Measurements from ENCODE around the gene L3MBTL2. TPM values are rescaled to one million over a fixed set of nuclear protein-coding genes. Genes with fewer than 3 reads are reported as not detected.

L3MBTL2 gene
- total RNA-seq, 2 experiments from 2014 or later, result 23.3 to 33.4 TPM

DNA sequence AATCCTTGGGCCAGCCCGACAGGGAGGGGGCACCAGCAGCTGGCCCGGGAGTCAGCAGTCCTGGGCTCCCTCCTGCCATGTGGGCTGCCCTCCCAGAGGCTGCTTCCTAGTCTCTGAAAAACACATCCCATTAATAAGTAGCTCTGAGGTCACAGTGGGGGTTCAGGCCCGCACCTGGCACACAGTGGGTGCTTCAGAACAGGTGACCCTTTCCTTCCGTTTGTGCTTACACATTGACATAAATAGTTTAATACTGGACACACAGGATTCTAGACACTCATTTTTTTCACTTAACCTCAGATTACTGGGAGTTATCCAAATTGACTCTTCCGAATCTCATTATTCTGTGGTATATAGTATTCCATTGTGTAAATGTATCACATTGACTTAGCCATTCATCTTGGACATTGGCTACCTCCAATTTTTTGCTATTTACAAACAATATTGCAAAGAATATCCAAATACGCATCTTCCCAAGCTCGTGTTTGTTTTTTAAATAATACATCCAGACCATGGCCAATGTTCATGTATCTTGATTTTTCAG, 36.1 kb downstream of the L3MBTL2 start:
- ChIA-PET POLR2A (no interaction called here), CTCF (ENCODE audit: unreplicated experiment) (no interaction called here)
- TF ChIP-seq, protein P1, sequence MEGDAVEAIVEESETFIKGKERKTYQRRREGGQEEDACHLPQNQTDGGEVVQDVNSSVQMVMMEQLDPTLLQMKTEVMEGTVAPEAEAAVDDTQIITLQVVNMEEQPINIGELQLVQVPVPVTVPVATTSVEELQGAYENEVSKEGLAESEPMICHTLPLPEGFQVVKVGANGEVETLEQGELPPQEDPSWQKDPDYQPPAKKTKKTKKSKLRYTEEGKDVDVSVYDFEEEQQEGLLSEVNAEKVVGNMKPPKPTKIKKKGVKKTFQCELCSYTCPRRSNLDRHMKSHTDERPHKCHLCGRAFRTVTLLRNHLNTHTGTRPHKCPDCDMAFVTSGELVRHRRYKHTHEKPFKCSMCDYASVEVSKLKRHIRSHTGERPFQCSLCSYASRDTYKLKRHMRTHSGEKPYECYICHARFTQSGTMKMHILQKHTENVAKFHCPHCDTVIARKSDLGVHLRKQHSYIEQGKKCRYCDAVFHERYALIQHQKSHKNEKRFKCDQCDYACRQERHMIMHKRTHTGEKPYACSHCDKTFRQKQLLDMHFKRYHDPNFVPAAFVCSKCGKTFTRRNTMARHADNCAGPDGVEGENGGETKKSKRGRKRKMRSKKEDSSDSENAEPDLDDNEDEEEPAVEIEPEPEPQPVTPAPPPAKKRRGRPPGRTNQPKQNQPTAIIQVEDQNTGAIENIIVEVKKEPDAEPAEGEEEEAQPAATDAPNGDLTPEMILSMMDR (conservative IDR thresholded peaks at IDR 0.05; ENCODE audit: low read length), result no peak
- TF ChIP-seq EZH2phosphoT487 (IDR thresholded peaks at IDR 0.05; ENCODE audit: borderline replicate concordance, low read depth, low read length), result no peak
- no peak overlapping the region for H3K27ac ChIP-seq (ENCODE audit: low read depth, low read length, poor library complexity, severe bottlenecking)
- H3K4me3 ChIP-seq (ENCODE audit: low read depth, low read length, poor library complexity, severe bottlenecking), result no peak overlapping the region
- peaks cover 10% of the 10 kb centered on the region for H3K36me3 ChIP-seq (ENCODE audit: insufficient read depth, low read length)
- peaks cover 9% of the 10 kb centered on the region for H3K4me1 ChIP-seq (ENCODE audit: insufficient read depth, low read length, poor library complexity, severe bottlenecking)
- no peak overlapping the region for H2AFZ ChIP-seq (ENCODE audit: low read length)
- no peaks in the 10 kb centered on the region for H3K9me2 ChIP-seq (ENCODE audit: insufficient read depth, low read length)
- intact Hi-C loops (cut with micrococcal nuclease; ENCODE audit: unreplicated experiment), result no loop called here
- H3K4me2 ChIP-seq (ENCODE audit: low read length), result no peak overlapping the region
- BruUV-seq (replicated peaks), result no TSS peak
- DNase-seq (ENCODE audit: low spot score), result no peak
- no peaks in the 10 kb centered on the region for H3K79me2 ChIP-seq (ENCODE audit: insufficient read depth, low read depth, low read length)
- H4K20me1 ChIP-seq (ENCODE audit: insufficient read depth, low read length), result no peaks in the 10 kb centered on the region
- no peaks in the 10 kb centered on the region for H3K9me3 ChIP-seq (ENCODE audit: low read length)

DNA sequence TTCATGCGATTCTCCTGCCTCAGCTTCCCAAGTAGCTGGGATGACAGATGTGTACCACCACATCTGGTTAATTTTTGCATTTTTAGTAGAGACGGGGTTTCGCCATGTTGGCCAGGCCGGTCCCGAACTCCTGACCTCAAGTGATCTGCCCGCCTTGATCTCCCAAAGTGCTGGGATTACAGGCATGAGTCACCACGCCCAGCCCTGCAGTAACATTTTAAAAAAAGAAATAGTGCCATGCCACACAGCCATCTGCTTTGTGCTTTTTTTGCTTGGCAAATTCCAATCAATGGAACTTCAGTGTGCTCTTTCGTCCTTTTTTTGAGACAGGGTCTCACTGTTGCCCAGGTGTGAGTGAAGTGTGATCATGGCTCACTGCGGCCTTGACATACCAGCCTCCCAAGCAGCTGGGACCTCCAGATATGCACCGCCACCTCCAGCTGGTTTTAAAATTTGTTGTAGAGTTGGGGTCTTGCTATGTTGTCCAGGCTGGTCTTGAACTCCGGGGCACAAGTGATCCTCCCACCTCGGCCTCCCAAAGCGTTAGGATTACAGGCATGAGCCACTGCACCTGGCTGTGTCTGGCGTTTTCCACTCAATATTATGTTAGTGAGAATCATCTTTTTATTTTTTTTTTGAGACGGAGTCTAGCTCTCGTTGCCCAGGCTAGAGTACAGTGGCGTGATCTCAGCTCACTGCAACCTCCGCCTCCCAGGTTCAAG, 37.4 kb downstream of the L3MBTL2 start:
- Histone ChIP-seq H3K9me3 (ENCODE audit: low read length) (no peaks in the 10 kb centered on the region), H2AFZ (ENCODE audit: low read length) (no peak overlapping the region), H3K4me1 (ENCODE audit: insufficient read depth, low read length, poor library complexity, severe bottlenecking) (peaks cover 5% of the 10 kb centered on the region), H3K36me3 (ENCODE audit: insufficient read depth, low read length) (peaks cover 21% of the 10 kb centered on the region), H3K9me2 (ENCODE audit: insufficient read depth, low read length) (no peaks in the 10 kb centered on the region), H4K20me1 (ENCODE audit: insufficient read depth, low read length) (no peaks in the 10 kb centered on the region), H3K79me2 (ENCODE audit: insufficient read depth, low read depth, low read length) (no peaks in the 10 kb centered on the region), H3K4me3 (ENCODE audit: low read depth, low read length, poor library complexity, severe bottlenecking) (no peak overlapping the region), H3K4me2 (ENCODE audit: low read length) (no peak overlapping the region), H3K27ac (ENCODE audit: low read depth, low read length, poor library complexity, severe bottlenecking) (no peak overlapping the region)
- BruUV-seq (replicated peaks), result no TSS peak
- no peak for DNase-seq (ENCODE audit: low spot score)
- TF ChIP-seq EZH2phosphoT487 (IDR thresholded peaks at IDR 0.05; ENCODE audit: borderline replicate concordance, low read depth, low read length), result no peak
- TF ChIP-seq, protein P1 (conservative IDR thresholded peaks at IDR 0.05; ENCODE audit: low read length), result no peak
- intact Hi-C loops (cut with micrococcal nuclease; ENCODE audit: unreplicated experiment), result no loop called here
- CTCF ChIA-PET (ENCODE audit: unreplicated experiment), result no interaction called here
- POLR2A ChIA-PET, result no interaction called here

DNA sequence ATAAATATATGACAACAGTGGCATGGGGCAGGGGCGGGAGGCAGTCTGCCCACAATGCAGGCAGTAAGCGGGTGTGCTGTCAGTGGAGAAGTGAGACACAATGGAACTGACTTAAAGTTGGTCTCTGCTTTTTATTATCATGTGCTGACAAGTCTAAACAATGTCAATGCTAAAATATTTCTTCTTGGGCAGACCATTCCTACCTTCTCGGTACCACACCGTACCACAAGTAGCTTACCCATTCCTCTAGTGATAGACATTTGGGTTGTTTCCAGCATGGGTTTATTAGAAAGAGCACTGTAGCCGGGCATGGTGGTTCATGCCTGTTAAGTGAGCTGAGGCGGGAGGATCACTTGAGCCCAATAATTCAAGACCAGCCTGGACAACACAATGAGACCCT, 38.2 kb downstream of the L3MBTL2 start:
- H3K4me1 ChIP-seq (ENCODE audit: insufficient read depth, low read length, poor library complexity, severe bottlenecking), result no peaks in the 10 kb centered on the region
- H3K4me2 ChIP-seq (ENCODE audit: low read length), result no peak overlapping the region
- no peak for TF ChIP-seq EZH2phosphoT487 (IDR thresholded peaks at IDR 0.05; ENCODE audit: borderline replicate concordance, low read depth, low read length)
- TF ChIP-seq, protein P1 (conservative IDR thresholded peaks at IDR 0.05; ENCODE audit: low read length), result no peak
- H3K79me2 ChIP-seq (ENCODE audit: insufficient read depth, low read depth, low read length), result no peaks in the 10 kb centered on the region
- H2AFZ ChIP-seq (ENCODE audit: low read length), result no peak overlapping the region
- no peaks in the 10 kb centered on the region for H3K9me2 ChIP-seq (ENCODE audit: insufficient read depth, low read length)
- ChIA-PET POLR2A (no interaction called here), CTCF (ENCODE audit: unreplicated experiment) (no interaction called here)
- no peak overlapping the region for H3K4me3 ChIP-seq (ENCODE audit: low read depth, low read length, poor library complexity, severe bottlenecking)
- no peaks in the 10 kb centered on the region for H4K20me1 ChIP-seq (ENCODE audit: insufficient read depth, low read length)
- no peak for DNase-seq (ENCODE audit: low spot score)
- BruUV-seq (replicated peaks), result no TSS peak
- H3K9me3 ChIP-seq (ENCODE audit: low read length), result no peaks in the 10 kb centered on the region
- intact Hi-C loops (cut with micrococcal nuclease; ENCODE audit: unreplicated experiment), result no loop called here
- H3K27ac ChIP-seq (ENCODE audit: low read depth, low read length, poor library complexity, severe bottlenecking), result no peak overlapping the region
- H3K36me3 ChIP-seq (ENCODE audit: insufficient read depth, low read length), result peaks cover 29% of the 10 kb centered on the region

Measured in OCI-LY7 (cell line).